K562 (cell line): ENCODE data around the gene CLDN5.

Experiments used
- CHD2 ChIP-seq: IDR thresholded peaks from 2 replicates; pipeline ENCODE4 v1.6.1; 2011; ENCODE audit warnings: low read depth, low read length
- EZH2 ChIP-seq: IDR thresholded peaks from 2 replicates; pipeline ENCODE4 v1.6.1; 2012; ENCODE audit warnings: low read depth, mild to moderate bottlenecking, inconsistent platforms, low read length, borderline replicate concordance
- JUNB ChIP-seq: fragments of 450-650 bp; formaldehyde crosslinking; conservative IDR thresholded peaks from 2 replicates; pipeline ENCODE4 v1.4.0; 2020; ENCODE audit warnings: mild to moderate bottlenecking
- KDM1A ChIP-seq, 2 experiments: fragments of 450-650 bp; IDR thresholded peaks; 2 replicates each; pipeline ENCODE4 v1.6.1; 2016; ENCODE audit warnings: mild to moderate bottlenecking in 2 of 2
- NFE2L1 ChIP-seq: fragments of 450-650 bp; IDR thresholded peaks from 2 replicates; pipeline ENCODE4 v1.6.1; 2016; ENCODE audit warnings: missing genetic modification characterization, low read depth, mild to moderate bottlenecking, missing compliant biosample characterization, moderate library complexity, borderline replicate concordance
- POLR2AphosphoS5 ChIP-seq: IDR thresholded peaks from 2 replicates; pipeline ENCODE4 v1.6.1; 2011; ENCODE audit warnings: mild to moderate bottlenecking, low read depth, low read length, moderate library complexity; ENCODE audit not compliant: control insufficient read depth, insufficient read depth
- RBFOX2 ChIP-seq: fragments of 200-400 bp; formaldehyde crosslinking; IDR thresholded peaks from 2 replicates; pipeline ENCODE4 v1.6.1; 2017; ENCODE audit warnings: low read depth, mild to moderate bottlenecking, low read length, moderate library complexity
- STAG1 ChIP-seq: sonication (generic); formaldehyde crosslinking; IDR thresholded peaks from 2 replicates; pipeline ENCODE4 v1.5.0; 2020; ENCODE audit warnings: missing genetic modification reagents, borderline replicate concordance
- TAF1 ChIP-seq: IDR thresholded peaks from 2 replicates; pipeline ENCODE4 v1.6.1; 2011; ENCODE audit warnings: mild to moderate bottlenecking, low read length, moderate library complexity; ENCODE audit not compliant: insufficient read depth, control insufficient read depth, severe bottlenecking; ENCODE audit errors: extremely low read depth
- TF ChIP-seq, protein P1 (sequence below): fragments of 250-450 bp; sonication (Bioruptor Pico); IDR thresholded peaks from 2 replicates; pipeline ENCODE4 v1.4.0; 2020; ENCODE audit warnings: mild to moderate bottlenecking, moderate library complexity

DNA sequence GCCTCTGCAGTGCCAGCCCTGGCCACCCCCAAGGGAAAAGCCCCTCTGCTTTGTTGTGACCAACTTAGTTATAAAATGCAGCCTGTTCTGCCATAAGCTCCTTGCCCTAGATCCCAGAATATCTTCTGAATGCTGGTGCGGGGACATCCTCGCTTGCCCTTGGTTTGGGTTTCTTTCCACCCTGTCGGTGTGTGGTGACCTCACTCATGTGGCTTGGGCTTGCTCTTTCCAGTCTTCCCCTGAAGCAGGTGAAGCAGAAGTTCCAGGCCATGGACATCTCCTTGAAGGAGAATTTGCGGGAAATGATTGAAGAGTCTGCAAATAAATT, 16.7 kb downstream of the CLDN5 start:
- TF ChIP-seq KDM1A (IDR thresholded peaks at IDR 0.05) (no peak), POLR2AphosphoS5 (no peak), TAF1 (no peak), CHD2 (no peak), STAG1 (CRISPR knock-in tag) (no peak), RBFOX2 (no peak), EZH2 (no peak), JUNB (CRISPR knock-in tag) (no peak), NFE2L1 (tag) (no peak)
- TF ChIP-seq, protein P1, sequence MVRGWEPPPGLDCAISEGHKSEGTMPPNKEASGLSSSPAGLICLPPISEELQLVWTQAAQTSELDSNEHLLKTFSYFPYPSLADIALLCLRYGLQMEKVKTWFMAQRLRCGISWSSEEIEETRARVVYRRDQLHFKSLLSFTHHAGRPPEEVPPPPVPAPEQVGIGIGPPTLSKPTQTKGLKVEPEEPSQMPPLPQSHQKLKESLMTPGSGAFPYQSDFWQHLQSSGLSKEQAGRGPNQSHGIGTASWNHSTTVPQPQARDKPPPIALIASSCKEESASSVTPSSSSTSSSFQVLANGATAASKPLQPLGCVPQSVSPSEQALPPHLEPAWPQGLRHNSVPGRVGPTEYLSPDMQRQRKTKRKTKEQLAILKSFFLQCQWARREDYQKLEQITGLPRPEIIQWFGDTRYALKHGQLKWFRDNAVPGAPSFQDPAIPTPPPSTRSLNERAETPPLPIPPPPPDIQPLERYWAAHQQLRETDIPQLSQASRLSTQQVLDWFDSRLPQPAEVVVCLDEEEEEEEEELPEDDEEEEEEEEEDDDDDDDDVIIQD (CRISPR knock-in tag): no peak
